Endothelial cell of umbilical vein (primary cell): ENCODE data around the gene SDCBP2. TPM values are rescaled to one million over a fixed set of nuclear protein-coding genes. Genes with fewer than 3 reads are reported as not detected.

ENCODE experiments used
- BruUV-seq: library from RNA; stranded (reverse); fragments of 400-500 nt; replicated peaks from 2 replicates; lab custom pipeline; 2021; lab: Mats Ljungman, UMichigan
- CTCF ChIA-PET: fragments of 300-600, 350-600 bp; sonication (Branson Sonifier 250); formaldehyde crosslinking; loops from one replicate; lab custom pipeline; 2021; ENCODE audit warnings: antibody characterized with exemption, inconsistent platforms; lab: Charles Lee
- POLR2A ChIA-PET: fragments of 300-600, 350-600 bp; sonication (Branson Sonifier 250); formaldehyde crosslinking; loops from one replicate; lab custom pipeline; 2021; ENCODE audit warnings: antibody characterized with exemption, inconsistent platforms; lab: Charles Lee
- DNase-seq: peaks from one replicate; pipeline ENCODE4 v3.0.0-alpha.2; 2011; ENCODE audit warnings: low read depth, low spot score
- FAIRE-seq: peaks from 2 replicates; lab custom pipeline; 2011; peaks lifted over from hg19 to GRCh38; lab: Jason Lieb, UNC
- H2AFZ ChIP-seq: 2 replicates; pipeline ENCODE4 v1.6.0; 2012; ENCODE audit warnings: low read depth, low read length, control low read depth, inconsistent platforms
- H3K27ac ChIP-seq: 2 replicates; pipeline ENCODE4 v1.5.1; 2011; ENCODE audit warnings: low read depth, mild to moderate bottlenecking, control low read depth, low read length, moderate library complexity; ENCODE audit not compliant: insufficient read depth
- H3K27me3 ChIP-seq, 2 experiments: 2 replicates each; pipeline versions ENCODE4 v1.6.0 to v1.6.1; 2011; ENCODE audit warnings: low read length in 2 of 2, mixed read lengths in 1 of 2; ENCODE audit not compliant: control insufficient read depth in 2 of 2, insufficient read depth in 2 of 2
- H3K36me3 ChIP-seq, 2 experiments: 2 replicates in 1 of 2; 3 replicates in 1 of 2; pipeline ENCODE4 v1.5.1; 2011; ENCODE audit warnings: low read length in 2 of 2, mild to moderate bottlenecking in 1 of 2, moderate library complexity in 1 of 2; ENCODE audit not compliant: control insufficient read depth in 2 of 2, insufficient read depth in 2 of 2; ENCODE audit errors: extremely low read depth in 1 of 2
- H3K4me1 ChIP-seq: 3 replicates; pipeline ENCODE4 v1.5.1; 2011; ENCODE audit warnings: mild to moderate bottlenecking, low read length; ENCODE audit not compliant: control insufficient read depth, insufficient read depth; ENCODE audit errors: extremely low read depth
- H3K4me2 ChIP-seq: 2 replicates; pipeline ENCODE4 v1.6.1; 2011; ENCODE audit warnings: low read length, control low read depth, mixed read lengths; ENCODE audit not compliant: insufficient read depth
- H3K4me3 ChIP-seq, 3 experiments: fragments of 200-600 bp in 1 of 3; sonication (generic), shearing (Covaris generic) in 1 of 3; replicated peaks in 1 of 3; 2 replicates each; pipeline ENCODE4 v1.5.1; 2011 to 2016; ENCODE audit warnings: control low read depth in 3 of 3, low read length in 3 of 3, mild to moderate bottlenecking in 2 of 3, inconsistent platforms in 1 of 3, low read depth in 1 of 3, moderate library complexity in 1 of 3; ENCODE audit not compliant: insufficient read depth in 1 of 3
- H3K79me2 ChIP-seq: 2 replicates; pipeline ENCODE4 v1.6.0; 2012; ENCODE audit warnings: low read length, inconsistent platforms; ENCODE audit not compliant: control insufficient read depth, insufficient read depth
- H3K9ac ChIP-seq: replicated peaks from 2 replicates; pipeline ENCODE3; 2011; ENCODE audit warnings: low read length, control low read depth; ENCODE audit not compliant: insufficient read depth; ENCODE audit errors: extremely low read depth
- H3K9me1 ChIP-seq: replicated peaks from 3 replicates; pipeline ENCODE4 v1.6.0; 2011; ENCODE audit warnings: mild to moderate bottlenecking, low read length; ENCODE audit not compliant: control insufficient read depth, insufficient read depth; ENCODE audit errors: extremely low read depth
- H3K9me3 ChIP-seq: replicated peaks from 2 replicates; pipeline ENCODE4 v1.5.1; 2012; ENCODE audit warnings: low read length, inconsistent platforms; ENCODE audit not compliant: control insufficient read depth, insufficient read depth
- H4K20me1 ChIP-seq: replicated peaks from 2 replicates; pipeline ENCODE3; 2011; ENCODE audit warnings: mild to moderate bottlenecking, low read length; ENCODE audit not compliant: control insufficient read depth, insufficient read depth; ENCODE audit errors: extremely low read depth
- EZH2 ChIP-seq: IDR thresholded peaks from 2 replicates; pipeline ENCODE4 v1.6.1; 2012; ENCODE audit warnings: borderline replicate concordance, low read depth, mild to moderate bottlenecking, moderate library complexity, low read length, inconsistent platforms; ENCODE audit not compliant: severe bottlenecking
- FOS ChIP-seq: IDR thresholded peaks from 2 replicates; pipeline ENCODE4 v1.6.1; 2011; ENCODE audit warnings: mild to moderate bottlenecking, low read length, moderate library complexity, borderline replicate concordance; ENCODE audit not compliant: insufficient read depth
- GATA2 ChIP-seq: IDR thresholded peaks from 2 replicates; pipeline ENCODE4 v1.7.0; 2011; ENCODE audit warnings: low read depth, mild to moderate bottlenecking, moderate library complexity, mixed read lengths, low read length; ENCODE audit not compliant: insufficient read length, insufficient read depth
- JUN ChIP-seq: IDR thresholded peaks from 2 replicates; pipeline ENCODE4 v1.6.1; 2011; ENCODE audit warnings: borderline replicate concordance, low read depth; ENCODE audit not compliant: insufficient read length, insufficient read depth
- MAX ChIP-seq: IDR thresholded peaks from 2 replicates; pipeline ENCODE4 v1.6.1; 2011; ENCODE audit not compliant: insufficient read depth, insufficient read length
- MYC ChIP-seq: IDR thresholded peaks from one replicate; pipeline ENCODE4 v1.6.1; 2011; ENCODE audit warnings: mild to moderate bottlenecking, low read depth, low read length
- POLR2A ChIP-seq: IDR thresholded peaks from 2 replicates; pipeline ENCODE4 v1.6.1; 2012; ENCODE audit warnings: low read depth, mild to moderate bottlenecking, control low read depth, low read length
- POLR2AphosphoS5 ChIP-seq: IDR thresholded peaks from 2 replicates; pipeline ENCODE4 v1.6.1; 2012; ENCODE audit warnings: low read depth, mild to moderate bottlenecking, control low read depth, low read length, moderate library complexity; ENCODE audit not compliant: insufficient read depth
- dilution Hi-C: fragments of 300-500 bp; cut with MboI; formaldehyde crosslinking; loops from one replicate; pipeline ENCODE4 v1.15.0; 2019; ENCODE audit warnings: low sequenced_read_pairs; ENCODE audit not compliant: extremely low pct_ligation_motif_present
- intact Hi-C: fragments of 100-400 bp; cut with micrococcal nuclease; formaldehyde crosslinking; loops from one replicate; pipeline ENCODE4 v1.10.0; 2022
- polyA plus RNA-seq, 4 experiments: library from polyadenylated mRNA; depleted of rRNA in 3 of 4; stranded (reverse) in 3 of 4; unstranded in 1 of 4; fragments of >200 nt; gene quantifications; 2 replicates each; pipeline versions ENCODE4 v1.2.1 to v1.2.3, GENCODE V29; 2011 to 2012; ENCODE audit warnings: missing spikeins in 1 of 4
- total RNA-seq: library from RNA; stranded (reverse); gene quantifications from 2 replicates; pipeline ENCODE4 v1.2.3, GENCODE V29; 2021
- TF ChIP-seq, protein P1 (sequence below), 2 donors: IDR thresholded peaks; 1 replicate in 1 of 2; 2 replicates in 1 of 2; pipeline ENCODE4 v1.5.1; 2011; ENCODE audit warnings: low read length in 2 of 2, mild to moderate bottlenecking in 2 of 2, moderate library complexity in 2 of 2, control low read depth in 1 of 2, inconsistent platforms in 1 of 2, low read depth in 1 of 2; ENCODE audit not compliant: insufficient read depth in 1 of 2; ENCODE audit errors: extremely low read depth in 1 of 2

SDCBP2 gene
- total and polyA plus RNA-seq, 2 donors (not counting 3 experiments of a cell fraction or from before 2014, with no cell fraction given) = 6.9 to 9.0 TPM

- no peak for DNase-seq
- dilution Hi-C loops (no loop called here), intact Hi-C loops (no loop called here)
- H3K36me3 ChIP-seq = no peaks in the 10 kb centered on the region
- no peak overlapping the region for H3K9ac ChIP-seq
- H3K4me3 ChIP-seq = no peak overlapping the region
- ChIA-PET CTCF (interaction anchor here (1.1 to 1.6 kb wide), 8 partner anchors 12 to 170 kb away, joined by 3 to 9 read pairs (median 4); partner anchors contain the start of gene NSFL1C), POLR2A (interaction anchor here (1.3 to 1.4 kb wide), 2 partner anchors 8 to 58 kb away, joined by 4 to 11 read pairs; no protein-coding TSS in a partner anchor)
- no peaks in the 10 kb centered on the region for H4K20me1 ChIP-seq
- no peaks in the 10 kb centered on the region for H3K9me3 ChIP-seq
- H2AFZ ChIP-seq = no peak overlapping the region
- no peaks in the 10 kb centered on the region for H3K9me1 ChIP-seq
- FAIRE-seq = no peak
- TF ChIP-seq, protein P1, sequence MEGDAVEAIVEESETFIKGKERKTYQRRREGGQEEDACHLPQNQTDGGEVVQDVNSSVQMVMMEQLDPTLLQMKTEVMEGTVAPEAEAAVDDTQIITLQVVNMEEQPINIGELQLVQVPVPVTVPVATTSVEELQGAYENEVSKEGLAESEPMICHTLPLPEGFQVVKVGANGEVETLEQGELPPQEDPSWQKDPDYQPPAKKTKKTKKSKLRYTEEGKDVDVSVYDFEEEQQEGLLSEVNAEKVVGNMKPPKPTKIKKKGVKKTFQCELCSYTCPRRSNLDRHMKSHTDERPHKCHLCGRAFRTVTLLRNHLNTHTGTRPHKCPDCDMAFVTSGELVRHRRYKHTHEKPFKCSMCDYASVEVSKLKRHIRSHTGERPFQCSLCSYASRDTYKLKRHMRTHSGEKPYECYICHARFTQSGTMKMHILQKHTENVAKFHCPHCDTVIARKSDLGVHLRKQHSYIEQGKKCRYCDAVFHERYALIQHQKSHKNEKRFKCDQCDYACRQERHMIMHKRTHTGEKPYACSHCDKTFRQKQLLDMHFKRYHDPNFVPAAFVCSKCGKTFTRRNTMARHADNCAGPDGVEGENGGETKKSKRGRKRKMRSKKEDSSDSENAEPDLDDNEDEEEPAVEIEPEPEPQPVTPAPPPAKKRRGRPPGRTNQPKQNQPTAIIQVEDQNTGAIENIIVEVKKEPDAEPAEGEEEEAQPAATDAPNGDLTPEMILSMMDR (IDR thresholded peaks at IDR 0.05; ENCODE audit: extremely low read depth in 1 of 2, insufficient read depth in 1 of 2, low read depth in 1 of 2, low read length in 2 of 2) = no peak
- TF ChIP-seq MAX (no peak), MYC (no peak), FOS (no peak), EZH2 (no peak), POLR2A (no peak), POLR2AphosphoS5 (no peak), JUN (no peak), GATA2 (no peak)
- no TSS peak for BruUV-seq
- H3K27me3 ChIP-seq = no peaks in the 10 kb centered on the region
- peak overlapping the region; percentile 49 for H3K27ac ChIP-seq
- peaks cover 15% of the 10 kb centered on the region for H3K79me2 ChIP-seq
- no peak overlapping the region for H3K4me2 ChIP-seq
- peaks cover 64% of the 10 kb centered on the region for H3K4me1 ChIP-seq
These were observed 4.8 kb upstream of the SDCBP2 start for GRCh38 chr20:1333462-1334369.
